GM23338 (cell line): ENCODE results near the gene MROH2A. TPM values are rescaled to one million over a fixed set of nuclear protein-coding genes. Genes with fewer than 3 reads are reported as not detected.

Experiments used
- EZH2 ChIP-seq: fragments of 200-600 bp; sonication (generic); IDR thresholded peaks from one replicate; pipeline ENCODE4 v1.8.0; 2017; ENCODE audit warnings: antibody characterized with exemption, mild to moderate bottlenecking, low read depth; ENCODE audit not compliant: unreplicated experiment
- POLR2AphosphoS5 ChIP-seq: IDR thresholded peaks from 2 replicates; pipeline ENCODE4 v1.6.1; 2016; ENCODE audit warnings: antibody characterized with exemption, low read depth
- polyA plus RNA-seq: library from polyadenylated mRNA; unstranded; fragments of >200 nt; fragmentation: Nextera tagmentation; extraction: Ambion mirVana; gene quantifications from 2 replicates; pipeline ENCODE4 v1.2.1, GENCODE V29; 2016
- total RNA-seq: library from RNA; depleted of rRNA; stranded (reverse); fragments of >200 nt; shearing (Covaris generic); gene quantifications from 2 replicates; pipeline ENCODE4 v1.2.3, GENCODE V29; 2014
- TF ChIP-seq, protein P1 (sequence below): fragments of 250-450 bp; sonication (Bioruptor Pico); IDR thresholded peaks from 2 replicates; pipeline ENCODE4 v1.5.0; 2020; ENCODE audit warnings: mild to moderate bottlenecking, moderate library complexity
- TF ChIP-seq, protein P2 (sequence below): IDR thresholded peaks from one replicate; pipeline ENCODE4 v1.6.1; 2018; ENCODE audit warnings: antibody characterized with exemption; ENCODE audit not compliant: unreplicated experiment
- TF ChIP-seq, protein P3 (sequence below): IDR thresholded peaks from 2 replicates; pipeline ENCODE4 v1.6.1; 2016; ENCODE audit warnings: antibody characterized with exemption

MROH2A gene
- total and polyA plus RNA-seq, 2 experiments from 2014 or later = not detected

DNA sequence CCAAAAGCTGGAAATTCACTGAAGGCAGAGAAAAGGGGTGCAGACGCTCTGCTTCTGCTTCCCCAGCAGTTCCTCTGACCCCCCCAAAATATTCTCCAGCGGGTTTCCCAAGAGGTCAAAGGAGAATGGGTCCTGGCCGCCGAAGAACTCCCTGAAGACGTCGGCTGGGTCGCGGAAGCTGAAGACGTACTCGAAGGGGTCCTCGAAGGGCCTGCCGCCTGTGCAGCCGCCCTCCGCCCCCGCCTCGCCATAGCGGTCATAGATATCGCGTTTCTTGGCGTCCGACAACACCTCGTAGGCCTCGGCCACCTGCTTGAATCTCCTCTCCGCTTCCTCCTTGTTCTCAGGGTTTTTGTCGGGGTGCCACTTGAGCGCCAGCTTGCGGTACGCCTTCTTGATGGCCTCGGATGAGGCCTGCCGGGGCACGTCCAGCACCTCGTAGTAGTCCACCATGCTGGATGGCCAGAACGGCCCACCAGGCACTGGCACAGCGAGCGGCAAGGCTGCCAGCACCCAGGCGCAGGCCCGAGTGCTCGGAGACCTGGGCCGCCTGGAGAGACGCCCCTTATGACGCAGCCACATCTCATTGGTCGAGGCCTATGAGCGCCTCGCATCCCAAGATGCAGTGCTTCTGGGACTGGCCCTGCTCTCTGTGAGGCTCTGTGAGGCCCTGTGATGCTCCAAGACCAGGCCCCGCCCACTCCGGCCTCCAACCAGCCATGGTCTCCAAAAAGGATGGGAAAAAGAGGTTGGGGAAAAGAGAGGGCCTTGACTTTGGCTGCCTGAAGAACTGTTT lies 34.5 kb upstream of the MROH2A start (continued):
- TF ChIP-seq, protein P1, sequence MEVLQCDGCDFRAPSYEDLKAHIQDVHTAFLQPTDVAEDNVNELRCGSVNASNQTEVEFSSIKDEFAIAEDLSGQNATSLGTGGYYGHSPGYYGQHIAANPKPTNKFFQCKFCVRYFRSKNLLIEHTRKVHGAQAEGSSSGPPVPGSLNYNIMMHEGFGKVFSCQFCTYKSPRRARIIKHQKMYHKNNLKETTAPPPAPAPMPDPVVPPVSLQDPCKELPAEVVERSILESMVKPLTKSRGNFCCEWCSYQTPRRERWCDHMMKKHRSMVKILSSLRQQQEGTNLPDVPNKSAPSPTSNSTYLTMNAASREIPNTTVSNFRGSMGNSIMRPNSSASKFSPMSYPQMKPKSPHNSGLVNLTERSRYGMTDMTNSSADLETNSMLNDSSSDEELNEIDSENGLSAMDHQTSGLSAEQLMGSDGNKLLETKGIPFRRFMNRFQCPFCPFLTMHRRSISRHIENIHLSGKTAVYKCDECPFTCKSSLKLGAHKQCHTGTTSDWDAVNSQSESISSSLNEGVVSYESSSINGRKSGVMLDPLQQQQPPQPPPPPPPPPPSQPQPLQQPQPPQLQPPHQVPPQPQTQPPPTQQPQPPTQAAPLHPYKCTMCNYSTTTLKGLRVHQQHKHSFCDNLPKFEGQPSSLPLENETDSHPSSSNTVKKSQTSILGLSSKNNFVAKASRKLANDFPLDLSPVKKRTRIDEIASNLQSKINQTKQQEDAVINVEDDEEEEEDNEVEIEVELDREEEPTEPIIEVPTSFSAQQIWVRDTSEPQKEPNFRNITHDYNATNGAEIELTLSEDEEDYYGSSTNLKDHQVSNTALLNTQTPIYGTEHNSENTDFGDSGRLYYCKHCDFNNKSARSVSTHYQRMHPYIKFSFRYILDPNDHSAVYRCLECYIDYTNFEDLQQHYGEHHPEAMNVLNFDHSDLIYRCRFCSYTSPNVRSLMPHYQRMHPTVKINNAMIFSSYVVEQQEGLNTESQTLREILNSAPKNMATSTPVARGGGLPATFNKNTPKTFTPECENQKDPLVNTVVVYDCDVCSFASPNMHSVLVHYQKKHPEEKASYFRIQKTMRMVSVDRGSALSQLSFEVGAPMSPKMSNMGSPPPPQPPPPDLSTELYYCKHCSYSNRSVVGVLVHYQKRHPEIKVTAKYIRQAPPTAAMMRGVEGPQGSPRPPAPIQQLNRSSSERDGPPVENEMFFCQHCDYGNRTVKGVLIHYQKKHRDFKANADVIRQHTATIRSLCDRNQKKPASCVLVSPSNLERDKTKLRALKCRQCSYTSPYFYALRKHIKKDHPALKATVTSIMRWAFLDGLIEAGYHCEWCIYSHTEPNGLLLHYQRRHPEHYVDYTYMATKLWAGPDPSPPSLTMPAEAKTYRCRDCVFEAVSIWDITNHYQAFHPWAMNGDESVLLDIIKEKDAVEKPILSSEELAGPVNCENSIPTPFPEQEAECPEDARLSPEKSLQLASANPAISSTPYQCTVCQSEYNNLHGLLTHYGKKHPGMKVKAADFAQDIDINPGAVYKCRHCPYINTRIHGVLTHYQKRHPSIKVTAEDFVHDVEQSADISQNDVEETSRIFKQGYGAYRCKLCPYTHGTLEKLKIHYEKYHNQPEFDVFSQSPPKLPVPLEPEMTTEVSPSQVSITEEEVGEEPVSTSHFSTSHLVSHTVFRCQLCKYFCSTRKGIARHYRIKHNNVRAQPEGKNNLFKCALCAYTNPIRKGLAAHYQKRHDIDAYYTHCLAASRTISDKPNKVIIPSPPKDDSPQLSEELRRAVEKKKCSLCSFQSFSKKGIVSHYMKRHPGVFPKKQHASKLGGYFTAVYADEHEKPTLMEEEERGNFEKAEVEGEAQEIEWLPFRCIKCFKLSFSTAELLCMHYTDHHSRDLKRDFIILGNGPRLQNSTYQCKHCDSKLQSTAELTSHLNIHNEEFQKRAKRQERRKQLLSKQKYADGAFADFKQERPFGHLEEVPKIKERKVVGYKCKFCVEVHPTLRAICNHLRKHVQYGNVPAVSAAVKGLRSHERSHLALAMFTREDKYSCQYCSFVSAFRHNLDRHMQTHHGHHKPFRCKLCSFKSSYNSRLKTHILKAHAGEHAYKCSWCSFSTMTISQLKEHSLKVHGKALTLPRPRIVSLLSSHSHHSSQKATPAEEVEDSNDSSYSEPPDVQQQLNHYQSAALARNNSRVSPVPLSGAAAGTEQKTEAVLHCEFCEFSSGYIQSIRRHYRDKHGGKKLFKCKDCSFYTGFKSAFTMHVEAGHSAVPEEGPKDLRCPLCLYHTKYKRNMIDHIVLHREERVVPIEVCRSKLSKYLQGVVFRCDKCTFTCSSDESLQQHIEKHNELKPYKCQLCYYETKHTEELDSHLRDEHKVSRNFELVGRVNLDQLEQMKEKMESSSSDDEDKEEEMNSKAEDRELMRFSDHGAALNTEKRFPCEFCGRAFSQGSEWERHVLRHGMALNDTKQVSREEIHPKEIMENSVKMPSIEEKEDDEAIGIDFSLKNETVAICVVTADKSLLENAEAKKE (CRISPR knock-in tag) = no peak
- TF ChIP-seq, protein P2, sequence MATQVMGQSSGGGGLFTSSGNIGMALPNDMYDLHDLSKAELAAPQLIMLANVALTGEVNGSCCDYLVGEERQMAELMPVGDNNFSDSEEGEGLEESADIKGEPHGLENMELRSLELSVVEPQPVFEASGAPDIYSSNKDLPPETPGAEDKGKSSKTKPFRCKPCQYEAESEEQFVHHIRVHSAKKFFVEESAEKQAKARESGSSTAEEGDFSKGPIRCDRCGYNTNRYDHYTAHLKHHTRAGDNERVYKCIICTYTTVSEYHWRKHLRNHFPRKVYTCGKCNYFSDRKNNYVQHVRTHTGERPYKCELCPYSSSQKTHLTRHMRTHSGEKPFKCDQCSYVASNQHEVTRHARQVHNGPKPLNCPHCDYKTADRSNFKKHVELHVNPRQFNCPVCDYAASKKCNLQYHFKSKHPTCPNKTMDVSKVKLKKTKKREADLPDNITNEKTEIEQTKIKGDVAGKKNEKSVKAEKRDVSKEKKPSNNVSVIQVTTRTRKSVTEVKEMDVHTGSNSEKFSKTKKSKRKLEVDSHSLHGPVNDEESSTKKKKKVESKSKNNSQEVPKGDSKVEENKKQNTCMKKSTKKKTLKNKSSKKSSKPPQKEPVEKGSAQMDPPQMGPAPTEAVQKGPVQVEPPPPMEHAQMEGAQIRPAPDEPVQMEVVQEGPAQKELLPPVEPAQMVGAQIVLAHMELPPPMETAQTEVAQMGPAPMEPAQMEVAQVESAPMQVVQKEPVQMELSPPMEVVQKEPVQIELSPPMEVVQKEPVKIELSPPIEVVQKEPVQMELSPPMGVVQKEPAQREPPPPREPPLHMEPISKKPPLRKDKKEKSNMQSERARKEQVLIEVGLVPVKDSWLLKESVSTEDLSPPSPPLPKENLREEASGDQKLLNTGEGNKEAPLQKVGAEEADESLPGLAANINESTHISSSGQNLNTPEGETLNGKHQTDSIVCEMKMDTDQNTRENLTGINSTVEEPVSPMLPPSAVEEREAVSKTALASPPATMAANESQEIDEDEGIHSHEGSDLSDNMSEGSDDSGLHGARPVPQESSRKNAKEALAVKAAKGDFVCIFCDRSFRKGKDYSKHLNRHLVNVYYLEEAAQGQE = no peak
- no peak for TF ChIP-seq POLR2AphosphoS5
- TF ChIP-seq, protein P3, sequence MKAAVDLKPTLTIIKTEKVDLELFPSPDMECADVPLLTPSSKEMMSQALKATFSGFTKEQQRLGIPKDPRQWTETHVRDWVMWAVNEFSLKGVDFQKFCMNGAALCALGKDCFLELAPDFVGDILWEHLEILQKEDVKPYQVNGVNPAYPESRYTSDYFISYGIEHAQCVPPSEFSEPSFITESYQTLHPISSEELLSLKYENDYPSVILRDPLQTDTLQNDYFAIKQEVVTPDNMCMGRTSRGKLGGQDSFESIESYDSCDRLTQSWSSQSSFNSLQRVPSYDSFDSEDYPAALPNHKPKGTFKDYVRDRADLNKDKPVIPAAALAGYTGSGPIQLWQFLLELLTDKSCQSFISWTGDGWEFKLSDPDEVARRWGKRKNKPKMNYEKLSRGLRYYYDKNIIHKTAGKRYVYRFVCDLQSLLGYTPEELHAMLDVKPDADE = no peak
- TF ChIP-seq EZH2 = no peak
